Lung (tissue), 12 donors: Measurements from ENCODE around the gene ABR. TPM values are rescaled to one million over a fixed set of nuclear protein-coding genes. Genes with fewer than 3 reads are reported as not detected.

Experiments
- ATAC-seq: fragments of 200-7000 bp; cut with Tn5 transposase; one replicate; pipeline ENCODE4 v1.9.1; 2020; ENCODE audit warnings: moderate number of reproducible peaks; ENCODE audit not compliant: insufficient read depth, low FRiP score
- DNase-seq, 3 donors: peaks; one replicate each; pipeline ENCODE4 v3.0.0-alpha.2; 2013 to 2017
- H3K27ac ChIP-seq, 2 donors: one replicate each; pipeline ENCODE4 v1.5.1; 2013; ENCODE audit warnings: mild to moderate bottlenecking in 2 of 2, moderate library complexity in 2 of 2, control low read depth in 1 of 2, inconsistent platforms in 1 of 2, low read depth in 1 of 2, low read length in 1 of 2
- H3K27me3 ChIP-seq, 3 donors: one replicate each; pipeline ENCODE4 v1.5.1; 2013; ENCODE audit warnings: low read length in 2 of 3; ENCODE audit not compliant: control insufficient read depth in 3 of 3, insufficient read depth in 3 of 3
- H3K36me3 ChIP-seq, 4 donors: one replicate each; pipeline ENCODE4 v1.5.1; 2013; ENCODE audit warnings: low read length in 4 of 4, mild to moderate bottlenecking in 1 of 4, moderate library complexity in 1 of 4; ENCODE audit not compliant: control insufficient read depth in 4 of 4, insufficient read depth in 4 of 4
- H3K4me1 ChIP-seq, 5 donors: one replicate each; pipeline ENCODE4 v1.5.1; 2013; ENCODE audit warnings: low read length in 5 of 5, mild to moderate bottlenecking in 2 of 5, moderate library complexity in 1 of 5; ENCODE audit not compliant: control insufficient read depth in 5 of 5, insufficient read depth in 5 of 5
- H3K4me3 ChIP-seq: one replicate; pipeline ENCODE4 v1.5.1; 2013; ENCODE audit warnings: mild to moderate bottlenecking, control low read depth, moderate library complexity
- H3K9ac ChIP-seq, 2 donors: one replicate each; pipeline ENCODE4 v1.5.1; 2013; ENCODE audit warnings: low read length in 2 of 2, control low read depth in 1 of 2; ENCODE audit not compliant: insufficient read depth in 1 of 2
- H3K9me3 ChIP-seq, 4 donors: one replicate each; pipeline ENCODE4 v1.5.1; 2013; ENCODE audit warnings: low read length in 3 of 4, mild to moderate bottlenecking in 1 of 4, moderate library complexity in 1 of 4; ENCODE audit not compliant: control insufficient read depth in 4 of 4, insufficient read depth in 3 of 4
- CTCF ChIP-seq: IDR thresholded peaks from 2 replicates; pipeline ENCODE4 v1.5.1; 2012; ENCODE audit warnings: mild to moderate bottlenecking; ENCODE audit errors: control extremely low read depth, extremely low read depth
- WGBS, 2 donors: extraction: QIAGEN DNeasy Blood & Tissue Kit; methylation state at CpG; one replicate each; pipeline ENCODE4 v1.1.7; 2013; 5-methylcytosine and 5-hydroxymethylcytosine counted together
- polyA plus RNA-seq, 2 donors: library from polyadenylated mRNA; stranded (reverse); fragments of 200-250 nt; gene quantifications; one replicate each; pipeline ENCODE4 v1.2.1, GENCODE V29; 2013
- total RNA-seq, 2 donors: library from RNA; depleted of rRNA in 1 of 2; stranded (reverse); fragments of >200 nt in 1 of 2; gene quantifications; one replicate each; pipeline ENCODE4 v1.2.1, GENCODE V29; 2014 to 2021
- donor health status: control.
- donor health status: control.
- donor health status: Bipolar disorder and iron deficiency.
- donor health status: healthy.
- donor health status: DM: yes; HTN: yes; CAD: no.

The ABR gene
- total and polyA plus RNA-seq, 4 donors = 54.8 to 187 (median 70.2) TPM

- DNase-seq = peak in 1 of 3 donors; percentile 55
- Histone ChIP-seq H3K27me3 (no peaks in the 10 kb centered on the region), H3K4me1 (peaks cover 7 to 40% (median 25%) of the 10 kb centered on the region in 5 donors), H3K9me3 (no peaks in the 10 kb centered on the region), H3K27ac (peak overlapping the region; percentile 94 to 96), H3K36me3 (no peaks in the 10 kb centered on the region), H3K4me3 (peak overlapping the region; percentile 69), H3K9ac (no peak overlapping the region)
- no peak for TF ChIP-seq CTCF
- ATAC-seq = no peak
- 19 to 25% methylated on average over 33 to 34 of the region's 34 CpGs for WGBS, 2 donors
These were observed 69.9 kb downstream of the ABR start for GRCh38 chr17:1109606-1110540.

DNA sequence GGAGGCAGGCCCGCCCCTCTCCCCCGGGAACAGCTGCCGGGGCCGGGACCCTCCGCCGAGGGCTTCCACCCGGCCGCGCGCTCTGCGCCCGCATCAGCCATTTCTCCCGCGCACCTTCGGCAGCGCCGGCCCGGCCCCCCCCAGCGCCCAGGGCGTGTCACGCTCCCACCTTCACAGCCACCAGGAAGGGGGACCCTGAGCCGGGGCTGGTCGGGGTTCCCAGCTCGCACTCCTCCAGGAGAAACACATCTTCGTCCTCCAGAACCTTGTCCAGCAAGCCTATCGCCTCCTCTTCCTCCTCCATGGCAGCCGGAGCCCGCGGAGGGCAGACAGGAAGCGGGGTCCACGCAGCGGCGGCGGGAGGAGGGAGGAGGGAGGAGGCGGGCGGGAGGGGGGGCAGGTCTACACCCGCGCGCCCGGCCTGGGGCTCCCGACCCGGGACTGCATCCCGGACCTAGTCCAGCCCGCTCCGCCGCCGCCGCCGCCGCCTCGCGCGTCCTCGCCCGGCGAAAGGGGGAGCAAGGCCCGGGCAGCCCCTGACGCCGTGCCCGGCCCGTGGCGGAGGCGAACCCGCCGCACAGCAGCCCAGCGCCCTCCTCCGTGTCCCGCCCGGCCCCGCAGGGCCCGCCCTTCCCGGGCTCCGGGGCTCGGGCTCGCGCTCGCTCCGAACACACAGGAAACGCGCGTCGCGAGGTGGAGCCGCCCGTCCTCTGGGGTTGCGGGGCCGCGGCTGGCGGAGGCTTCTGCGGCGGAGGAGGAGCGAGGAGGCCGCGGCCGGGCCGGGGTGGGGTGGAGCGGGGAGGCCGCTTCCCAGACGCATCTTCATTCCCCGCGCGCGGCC, 70.8 kb downstream of the ABR start:
- no peak for TF ChIP-seq CTCF
- Histone ChIP-seq H3K9me3 (no peaks in the 10 kb centered on the region), H3K4me3 (peak overlapping the region; percentile 69), H3K4me1 (peaks cover 4 to 41% (median 21%) of the 10 kb centered on the region in 5 donors), H3K36me3 (no peaks in the 10 kb centered on the region), H3K27me3 (no peaks in the 10 kb centered on the region), H3K27ac (peak overlapping the region; percentile 94 to 96), H3K9ac (peak overlapping the region in 1 of 2 donors; percentile 5)
- DNase-seq (peak; percentile 57 to 67 (median 65)), ATAC-seq (peak; percentile 21)
- 0% methylated on average over 47 to 103 of the region's 103 CpGs for WGBS, 2 donors

DNA sequence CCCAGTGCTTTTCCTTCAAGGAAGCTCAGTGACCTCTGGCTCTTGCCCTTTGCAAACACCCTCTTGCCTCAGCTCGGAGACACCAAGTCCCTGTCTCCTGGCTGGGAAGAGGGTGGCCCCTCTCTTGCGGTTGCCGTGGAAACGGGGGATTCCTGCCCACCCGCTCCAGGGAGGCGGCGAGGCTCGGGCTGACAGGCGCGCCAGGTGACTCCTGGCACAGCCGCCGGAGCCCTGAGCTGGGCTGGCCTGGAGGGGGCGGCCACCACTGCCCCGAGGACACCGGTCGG, 71.4 kb downstream of the ABR start:
- H3K27me3 ChIP-seq = no peaks in the 10 kb centered on the region
- H3K27ac ChIP-seq = peak overlapping the region; percentile 94 to 96
- H3K9ac ChIP-seq = peak overlapping the region in 1 of 2 donors; percentile 5
- H3K4me1 ChIP-seq = peaks cover 4 to 41% (median 21%) of the 10 kb centered on the region in 5 donors
- no peaks in the 10 kb centered on the region for H3K9me3 ChIP-seq
- H3K4me3 ChIP-seq = peak overlapping the region; percentile 69
- H3K36me3 ChIP-seq = no peaks in the 10 kb centered on the region
- 0 to 2% methylated on average over 9 to 16 of the region's 16 CpGs for WGBS, 2 donors
- ATAC-seq = peak; percentile 8
- no peak for TF ChIP-seq CTCF
- peak in 2 of 3 donors; percentile 25 to 29 for DNase-seq
